ENCODE results near the gene RBM45.

GRCh38 chr2:178163395-178163794 is 51.2 kb downstream of the RBM45 start:
- TF ChIP-seq CTCF (IDR thresholded peaks at IDR 0.05) (no peak), POLR2AphosphoS5 (IDR thresholded peaks at IDR 0.05) (no peak), POLR2A (IDR thresholded peaks at IDR 0.05) (no peak)

All from breast epithelium (tissue), 3 donors.